ENCODE data around the gene AQP2. TPM values are rescaled to one million over a fixed set of nuclear protein-coding genes. Genes with fewer than 3 reads are reported as not detected.
A peak's percentile ranks its signal among the peaks of the same experiment; 100 is the strongest.

Gene AQP2
- total and polyA plus RNA-seq, 4 experiments from 2014 or later, result not detected

DNA sequence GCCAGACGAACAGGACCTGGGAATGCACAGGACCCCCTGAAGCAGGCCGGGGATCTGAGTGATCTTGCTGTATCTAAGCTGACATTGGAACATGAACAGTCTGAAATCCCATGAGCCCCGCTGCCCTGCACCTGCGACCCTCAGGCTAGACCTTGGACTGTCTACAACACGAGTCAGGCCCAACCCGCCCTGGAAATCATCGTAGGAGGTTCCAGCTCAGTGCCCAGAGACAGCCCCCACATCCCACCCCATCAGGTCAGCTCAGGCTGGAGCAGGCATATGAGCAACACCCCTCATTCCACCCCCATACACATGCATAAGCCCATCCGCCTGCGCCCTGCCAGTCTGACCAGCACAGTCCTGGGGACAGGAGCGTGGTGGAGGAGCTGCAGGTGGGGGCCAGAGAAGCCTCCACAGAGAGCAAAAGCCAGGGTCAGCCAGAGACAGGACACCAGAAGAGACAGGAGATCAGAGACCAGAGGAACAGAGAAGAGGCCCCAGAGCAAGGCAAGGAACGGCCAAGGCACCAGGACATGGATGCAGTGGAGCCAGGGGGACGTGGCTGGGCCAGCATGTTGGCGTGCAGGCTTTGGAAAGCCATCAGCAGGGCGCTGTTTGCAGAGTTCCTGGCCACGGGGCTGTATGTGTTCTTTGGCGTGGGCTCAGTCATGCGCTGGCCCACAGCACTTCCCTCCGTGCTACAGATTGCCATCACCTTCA is 22.3 kb downstream of the AQP2 start, which contains the start of gene AQP6:
AQP6 (plus strand) TSS at position 307 of the 720 bp plus-strand sequence; CDS start at position 534, 227 bp downstream.
- H3K4me1 ChIP-seq (ENCODE audit: insufficient read depth, low read length), result peaks cover 3% of the 10 kb centered on the region
- intact Hi-C loops (cut with micrococcal nuclease), result no loop called here
- H3K27ac ChIP-seq (ENCODE audit: low read depth, low read length), result no peak within 1 kb of the TSS
- CTCF ChIA-PET (ENCODE audit: partially characterized antibody), result interaction anchor here (1.1 to 1.4 kb wide), 3 partner anchors 8 to 102 kb away, joined by 3 to 4 read pairs (median 4); no protein-coding TSS in a partner anchor
- POLR2A ChIA-PET (ENCODE audit: partially characterized antibody), result no interaction called here
- no peak within 1 kb of the TSS for H3K4me3 ChIP-seq (ENCODE audit: low read length in 2 of 2)
- Mint-ChIP-seq H3K27me3 (peaks cover 3% of the 10 kb centered on the region in 2 donors), H3K4me1 (no peaks in the 10 kb centered on the region), H3K9me3 (no peaks in the 10 kb centered on the region), H3K27ac (peak within 1 kb of the TSS in 2 of 7 donors; percentile 35 to 42), H3K4me3 (no peak within 1 kb of the TSS), H3K36me3 (no peaks in the 10 kb centered on the region)
- H3K36me3 ChIP-seq (ENCODE audit: insufficient read depth, low read length), result no peaks in the 10 kb centered on the region
- peaks cover 8% of the 10 kb centered on the region for H3K27me3 ChIP-seq (ENCODE audit: insufficient read depth, low read length)
- no peak for DNase-seq
- no peaks in the 10 kb centered on the region for H3K9me3 ChIP-seq (ENCODE audit: control insufficient read depth in 1 of 2, low read length in 2 of 2)

DNA sequence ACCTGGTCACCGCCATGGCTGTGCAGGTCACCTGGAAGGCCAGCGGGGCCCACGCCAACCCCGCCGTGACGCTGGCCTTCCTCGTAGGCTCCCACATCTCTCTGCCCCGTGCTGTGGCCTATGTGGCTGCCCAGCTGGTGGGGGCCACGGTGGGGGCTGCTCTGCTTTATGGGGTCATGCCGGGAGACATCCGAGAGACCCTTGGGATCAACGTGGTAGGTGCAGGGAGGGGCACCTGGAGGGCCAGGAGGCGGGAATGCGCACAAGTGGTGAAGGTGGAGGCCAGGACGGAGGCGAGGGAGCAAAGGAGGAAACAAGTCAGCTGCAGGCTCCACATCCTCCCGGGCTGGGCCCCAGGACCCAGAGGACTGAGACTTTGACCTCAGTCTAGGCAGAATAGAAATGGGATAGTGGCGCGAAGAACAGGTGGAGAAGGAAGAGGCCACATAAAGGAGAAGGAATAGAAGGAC is 22.9 kb downstream of the AQP2 start:
- H3K27me3 Mint-ChIP-seq, result peaks cover 3% of the 10 kb centered on the region in 2 donors
- intact Hi-C loops (cut with micrococcal nuclease), result no loop called here
- H3K9me3 Mint-ChIP-seq, result no peaks in the 10 kb centered on the region
- Histone ChIP-seq H3K4me1 (ENCODE audit: insufficient read depth, low read length) (no peaks in the 10 kb centered on the region), H3K27me3 (ENCODE audit: insufficient read depth, low read length) (peaks cover 6% of the 10 kb centered on the region), H3K4me3 (ENCODE audit: low read length in 2 of 2) (no peak overlapping the region), H3K36me3 (ENCODE audit: insufficient read depth, low read length) (no peaks in the 10 kb centered on the region), H3K27ac (ENCODE audit: low read depth, low read length) (no peak overlapping the region), H3K9me3 (ENCODE audit: control insufficient read depth in 1 of 2, low read length in 2 of 2) (no peaks in the 10 kb centered on the region)
- no peaks in the 10 kb centered on the region for H3K4me1 Mint-ChIP-seq
- ChIA-PET POLR2A (ENCODE audit: partially characterized antibody) (no interaction called here), CTCF (ENCODE audit: partially characterized antibody) (interaction anchor here (1.1 kb wide), 1 partner anchor 21 kb away, joined by 4 read pairs; no protein-coding TSS in a partner anchor)
- no peak overlapping the region for H3K4me3 Mint-ChIP-seq
- peak overlapping the region in 1 of 7 donors; percentile 42 for H3K27ac Mint-ChIP-seq
- no peak for DNase-seq
- H3K36me3 Mint-ChIP-seq, result no peaks in the 10 kb centered on the region

DNA sequence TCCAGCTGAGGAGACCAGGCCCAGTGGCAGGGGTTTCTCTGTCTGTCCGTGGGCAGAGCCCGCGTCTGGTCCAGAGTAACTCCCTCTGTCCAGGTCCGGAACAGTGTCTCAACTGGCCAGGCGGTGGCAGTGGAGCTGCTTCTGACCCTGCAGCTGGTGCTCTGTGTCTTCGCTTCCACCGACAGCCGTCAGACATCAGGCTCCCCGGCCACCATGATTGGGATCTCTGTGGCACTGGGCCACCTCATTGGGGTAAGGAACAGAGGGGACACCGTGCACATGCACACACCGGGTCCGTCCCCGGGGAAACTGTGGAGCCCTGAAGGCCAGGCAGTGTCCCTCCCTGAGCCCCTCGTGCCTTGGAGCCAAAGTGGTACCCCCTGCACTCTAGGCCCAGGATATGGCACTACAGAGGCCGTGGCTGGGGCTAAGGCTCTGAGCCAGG is 23.7 kb downstream of the AQP2 start:
- H3K27ac Mint-ChIP-seq, result no peak overlapping the region
- no peaks in the 10 kb centered on the region for H3K36me3 Mint-ChIP-seq
- ChIA-PET CTCF (ENCODE audit: partially characterized antibody) (interaction anchor here (0.5 to 0.8 kb wide), 3 partner anchors 9 to 349 kb away, joined by 3 read pairs; no protein-coding TSS in a partner anchor), POLR2A (ENCODE audit: partially characterized antibody) (no interaction called here)
- intact Hi-C loops (cut with micrococcal nuclease), result no loop called here
- no peaks in the 10 kb centered on the region for H3K9me3 Mint-ChIP-seq
- no peak overlapping the region for H3K4me3 ChIP-seq (ENCODE audit: low read length in 2 of 2)
- peaks cover under 1% of the 10 kb centered on the region for H3K27me3 ChIP-seq (ENCODE audit: insufficient read depth, low read length)
- H3K4me1 ChIP-seq (ENCODE audit: insufficient read depth, low read length), result no peaks in the 10 kb centered on the region
- no peak for DNase-seq
- no peak overlapping the region for H3K4me3 Mint-ChIP-seq
- H3K4me1 Mint-ChIP-seq, result no peaks in the 10 kb centered on the region
- H3K27me3 Mint-ChIP-seq, result peaks cover 0 to 3% of the 10 kb centered on the region in 2 donors
- no peak overlapping the region for H3K27ac ChIP-seq (ENCODE audit: low read depth, low read length)
- H3K9me3 ChIP-seq (ENCODE audit: control insufficient read depth in 1 of 2, low read length in 2 of 2), result no peaks in the 10 kb centered on the region
- H3K36me3 ChIP-seq (ENCODE audit: insufficient read depth, low read length), result no peaks in the 10 kb centered on the region

DNA sequence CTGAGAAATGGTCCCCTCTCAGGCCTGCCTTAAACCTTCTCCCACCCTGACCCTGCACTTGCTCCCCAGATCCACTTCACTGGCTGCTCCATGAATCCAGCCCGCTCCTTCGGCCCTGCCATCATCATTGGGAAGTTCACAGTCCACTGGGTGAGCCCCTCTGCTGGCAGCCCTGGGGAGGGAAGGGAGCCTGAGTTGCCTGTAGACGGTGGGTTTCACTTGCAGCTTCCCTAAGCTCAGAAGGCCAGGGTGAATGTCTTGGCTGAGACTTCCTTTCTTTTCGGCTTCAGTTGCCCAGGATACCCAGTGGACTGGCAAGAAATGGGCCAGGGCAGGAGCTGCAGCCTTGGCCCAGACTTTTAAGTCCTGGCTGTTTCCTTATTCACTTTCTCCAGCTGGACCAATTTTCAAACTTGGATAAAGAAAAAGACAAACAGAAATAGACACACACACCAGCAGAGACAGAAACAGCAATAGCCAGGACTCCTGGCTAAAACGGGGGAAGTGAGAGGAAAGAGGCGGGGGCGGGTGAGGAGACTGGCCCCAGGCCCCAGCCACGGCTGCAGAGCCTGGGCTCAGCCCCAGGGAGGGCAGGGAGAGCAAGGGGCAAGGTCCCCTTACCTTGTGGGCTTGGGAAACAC is 24.3 kb downstream of the AQP2 start:
- H3K4me3 Mint-ChIP-seq, result peak overlapping the region in 1 of 8 donors; percentile 5
- no peak overlapping the region for H3K4me3 ChIP-seq (ENCODE audit: low read length in 2 of 2)
- H3K4me1 Mint-ChIP-seq, result no peaks in the 10 kb centered on the region
- H3K36me3 Mint-ChIP-seq, result no peaks in the 10 kb centered on the region
- no peaks in the 10 kb centered on the region for H3K9me3 ChIP-seq (ENCODE audit: control insufficient read depth in 1 of 2, low read length in 2 of 2)
- CTCF ChIA-PET (ENCODE audit: partially characterized antibody), result interaction anchor here (0.5 to 1.2 kb wide), 4 partner anchors 8 to 349 kb away, joined by 3 to 5 read pairs (median 3); no protein-coding TSS in a partner anchor
- H3K27ac ChIP-seq (ENCODE audit: low read depth, low read length), result no peak overlapping the region
- DNase-seq, result no peak
- POLR2A ChIA-PET (ENCODE audit: partially characterized antibody), result no interaction called here
- no peaks in the 10 kb centered on the region for H3K4me1 ChIP-seq (ENCODE audit: insufficient read depth, low read length)
- no peaks in the 10 kb centered on the region for H3K36me3 ChIP-seq (ENCODE audit: insufficient read depth, low read length)
- intact Hi-C loops (cut with micrococcal nuclease), result no loop called here
- peaks cover 0 to 3% of the 10 kb centered on the region in 2 donors for H3K27me3 Mint-ChIP-seq
- no peak overlapping the region for H3K27ac Mint-ChIP-seq
- H3K27me3 ChIP-seq (ENCODE audit: insufficient read depth, low read length), result no peaks in the 10 kb centered on the region
- no peaks in the 10 kb centered on the region for H3K9me3 Mint-ChIP-seq

DNA sequence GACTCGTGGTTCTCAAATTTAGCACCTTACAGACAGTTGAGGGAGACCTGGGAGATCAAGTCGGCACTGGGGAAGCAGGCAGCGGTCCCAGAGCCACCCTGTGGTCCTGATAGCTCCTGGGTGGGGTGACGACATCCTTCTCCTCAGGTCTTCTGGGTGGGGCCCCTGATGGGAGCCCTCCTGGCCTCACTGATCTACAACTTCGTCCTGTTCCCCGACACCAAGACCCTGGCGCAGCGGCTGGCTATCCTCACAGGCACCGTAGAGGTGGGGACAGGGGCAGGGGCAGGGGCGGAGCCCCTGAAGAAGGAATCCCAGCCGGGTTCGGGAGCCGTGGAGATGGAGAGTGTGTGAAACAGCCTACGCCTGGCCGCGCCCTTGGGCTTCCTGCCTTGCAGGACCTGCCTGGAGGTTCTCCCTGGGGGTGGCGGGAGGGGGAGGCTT is 24.8 kb downstream of the AQP2 start:
- H3K4me1 Mint-ChIP-seq, result no peaks in the 10 kb centered on the region
- ChIA-PET CTCF (ENCODE audit: partially characterized antibody) (interaction anchor here (1.2 kb wide), 1 partner anchor 9 kb away, joined by 5 read pairs; no protein-coding TSS in a partner anchor), POLR2A (ENCODE audit: partially characterized antibody) (no interaction called here)
- no peak overlapping the region for H3K4me3 ChIP-seq (ENCODE audit: low read length in 2 of 2)
- no peak overlapping the region for H3K27ac ChIP-seq (ENCODE audit: low read depth, low read length)
- no peak overlapping the region for H3K27ac Mint-ChIP-seq
- no peaks in the 10 kb centered on the region for H3K4me1 ChIP-seq (ENCODE audit: insufficient read depth, low read length)
- H3K9me3 Mint-ChIP-seq, result no peaks in the 10 kb centered on the region
- intact Hi-C loops (cut with micrococcal nuclease), result no loop called here
- no peak for DNase-seq
- H3K27me3 Mint-ChIP-seq, result peaks cover 0 to 3% of the 10 kb centered on the region in 2 donors
- no peak overlapping the region for H3K4me3 Mint-ChIP-seq
- no peaks in the 10 kb centered on the region for H3K36me3 Mint-ChIP-seq
- no peaks in the 10 kb centered on the region for H3K27me3 ChIP-seq (ENCODE audit: insufficient read depth, low read length)
- H3K36me3 ChIP-seq (ENCODE audit: insufficient read depth, low read length), result no peaks in the 10 kb centered on the region
- H3K9me3 ChIP-seq (ENCODE audit: control insufficient read depth in 1 of 2, low read length in 2 of 2), result no peaks in the 10 kb centered on the region

DNA sequence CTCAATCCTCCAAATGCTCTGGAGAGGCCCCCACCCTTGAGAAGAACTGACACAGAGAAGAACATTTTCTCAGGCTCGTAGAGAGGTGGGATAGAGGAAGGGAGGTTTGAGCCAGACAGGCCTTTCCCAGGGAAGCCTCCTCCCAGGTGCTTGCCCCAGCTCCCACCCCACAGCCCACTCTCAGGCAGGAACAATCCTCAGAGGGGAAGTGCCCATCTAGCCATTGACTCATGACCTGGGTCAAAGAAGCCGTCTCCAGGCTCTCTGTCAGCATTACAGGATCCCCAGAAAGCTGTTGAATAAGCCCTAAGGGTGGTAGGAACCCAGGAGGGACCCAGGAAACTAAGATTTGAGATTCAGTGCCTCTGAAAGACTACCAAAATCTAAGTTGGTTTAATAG is 26.0 kb downstream of the AQP2 start:
- Mint-ChIP-seq H3K27me3 (peaks cover 0 to 3% of the 10 kb centered on the region in 2 donors), H3K36me3 (no peaks in the 10 kb centered on the region), H3K9me3 (no peaks in the 10 kb centered on the region)

DNA sequence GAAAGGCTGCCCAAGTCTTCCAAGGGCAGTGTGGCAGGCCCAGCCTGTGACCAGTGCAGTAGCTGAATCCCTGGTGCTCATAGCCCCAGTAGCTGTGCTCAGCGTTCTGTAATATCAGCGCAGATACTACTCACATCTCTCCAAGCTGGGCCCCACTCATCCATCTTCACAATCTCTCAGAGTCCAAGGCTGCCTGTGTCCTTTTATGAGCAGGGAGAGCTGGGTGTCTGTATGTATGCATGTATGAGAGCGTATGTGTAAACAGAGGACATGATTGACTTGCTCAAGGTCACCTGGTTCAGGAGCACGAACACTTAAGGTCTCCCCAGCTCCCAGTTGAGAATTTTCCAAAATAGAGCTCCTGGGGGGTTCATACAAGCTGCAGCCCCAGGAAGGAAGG is 27.6 kb downstream of the AQP2 start:
- intact Hi-C loops (cut with micrococcal nuclease), result no loop called here
- no peak overlapping the region for H3K27ac ChIP-seq (ENCODE audit: low read depth, low read length)
- no peak for DNase-seq
- no peaks in the 10 kb centered on the region for H3K36me3 ChIP-seq (ENCODE audit: insufficient read depth, low read length)
- no peaks in the 10 kb centered on the region for H3K27me3 ChIP-seq (ENCODE audit: insufficient read depth, low read length)
- H3K4me3 ChIP-seq (ENCODE audit: low read length in 2 of 2), result no peak overlapping the region
- H3K4me1 ChIP-seq (ENCODE audit: insufficient read depth, low read length), result no peaks in the 10 kb centered on the region
- POLR2A ChIA-PET (ENCODE audit: partially characterized antibody), result no interaction called here
- H3K9me3 ChIP-seq (ENCODE audit: control insufficient read depth in 1 of 2, low read length in 2 of 2), result no peaks in the 10 kb centered on the region
- H3K27ac Mint-ChIP-seq, result no peak overlapping the region
- no peaks in the 10 kb centered on the region for H3K9me3 Mint-ChIP-seq
- no peak overlapping the region for H3K4me3 Mint-ChIP-seq
- no peaks in the 10 kb centered on the region for H3K36me3 Mint-ChIP-seq
- H3K4me1 Mint-ChIP-seq, result no peaks in the 10 kb centered on the region
- peaks cover 0 to 2% of the 10 kb centered on the region in 2 donors for H3K27me3 Mint-ChIP-seq
- CTCF ChIA-PET (ENCODE audit: partially characterized antibody), result interaction anchor here (1.0 to 7.2 kb wide), 4 partner anchors 10 to 133 kb away, joined by 3 to 52 read pairs (median 4); partner anchors contain the start of gene COX14

More for the DNA sequence above, 26.0 kb downstream of the AQP2 start:
- Histone ChIP-seq H3K36me3 (ENCODE audit: insufficient read depth, low read length) (no peaks in the 10 kb centered on the region), H3K27me3 (ENCODE audit: insufficient read depth, low read length) (no peaks in the 10 kb centered on the region), H3K9me3 (ENCODE audit: control insufficient read depth in 1 of 2, low read length in 2 of 2) (no peaks in the 10 kb centered on the region), H3K27ac (ENCODE audit: low read depth, low read length) (no peak overlapping the region), H3K4me1 (ENCODE audit: insufficient read depth, low read length) (no peaks in the 10 kb centered on the region), H3K4me3 (ENCODE audit: low read length in 2 of 2) (no peak overlapping the region)
- Mint-ChIP-seq H3K27ac (no peak overlapping the region), H3K4me3 (no peak overlapping the region), H3K4me1 (no peaks in the 10 kb centered on the region)
- intact Hi-C loops (cut with micrococcal nuclease), result no loop called here
- POLR2A ChIA-PET (ENCODE audit: partially characterized antibody), result no interaction called here
- DNase-seq, result no peak
- CTCF ChIA-PET (ENCODE audit: partially characterized antibody), result interaction anchor here (1.1 to 1.6 kb wide), 2 partner anchors 9 to 13 kb away, joined by 3 to 7 read pairs; no protein-coding TSS in a partner anchor
